Keratinocyte (primary cell): Measurements from ENCODE around the gene DOK6. TPM values are rescaled to one million over a fixed set of nuclear protein-coding genes. Genes with fewer than 3 reads are reported as not detected.

ENCODE experiments used
- DNase-seq: peaks from one replicate; pipeline ENCODE4 v3.0.0-alpha.2; 2011; ENCODE audit warnings: low read depth, missing footprints, low spot score
- FAIRE-seq: peaks from 2 replicates; lab custom pipeline; 2011; peaks lifted over from hg19 to GRCh38; lab: Jason Lieb, UNC
- H2AFZ ChIP-seq: 2 replicates; pipeline ENCODE4 v1.6.0; 2012; ENCODE audit warnings: low read length, control low read depth, inconsistent platforms; ENCODE audit not compliant: control insufficient read depth
- H3K27ac ChIP-seq: 2 replicates; pipeline ENCODE4 v1.5.1; 2011; ENCODE audit warnings: low read length; ENCODE audit not compliant: control insufficient read depth, insufficient read depth
- H3K27me3 ChIP-seq: 3 replicates; pipeline ENCODE4 v1.6.0; 2011; ENCODE audit warnings: low read length; ENCODE audit not compliant: control insufficient read depth, insufficient read depth; ENCODE audit errors: extremely low read depth
- H3K36me3 ChIP-seq, 2 experiments: 2 replicates in 1 of 2; 3 replicates in 1 of 2; pipeline ENCODE4 v1.5.1; 2011; ENCODE audit warnings: low read length in 2 of 2, mild to moderate bottlenecking in 1 of 2; ENCODE audit not compliant: control insufficient read depth in 2 of 2, insufficient read depth in 2 of 2; ENCODE audit errors: extremely low read depth in 1 of 2
- H3K4me1 ChIP-seq: 3 replicates; pipeline ENCODE4 v1.5.1; 2011; ENCODE audit warnings: low read length; ENCODE audit not compliant: control insufficient read depth, insufficient read depth; ENCODE audit errors: extremely low read depth
- H3K4me2 ChIP-seq: 3 replicates; pipeline ENCODE4 v1.6.0; 2011; ENCODE audit warnings: low read depth, low read length; ENCODE audit not compliant: control insufficient read depth, insufficient read depth; ENCODE audit errors: extremely low read depth
- H3K4me3 ChIP-seq, 3 experiments: fragments of 200-600 bp in 1 of 3; sonication (generic) in 1 of 3; 2 replicates in 2 of 3; 3 replicates in 1 of 3; pipeline ENCODE4 v1.5.1; 2011 to 2016; ENCODE audit warnings: low read length in 3 of 3, mild to moderate bottlenecking in 3 of 3, control low read depth in 2 of 3, inconsistent platforms in 1 of 3, low read depth in 1 of 3, mixed read lengths in 1 of 3, mixed run types in 1 of 3, moderate library complexity in 1 of 3; ENCODE audit not compliant: control insufficient read depth in 2 of 3, insufficient read depth in 2 of 3; ENCODE audit errors: extremely low read depth in 1 of 3
- H3K79me2 ChIP-seq: 2 replicates; pipeline ENCODE4 v1.6.0; 2012; ENCODE audit warnings: low read length; ENCODE audit not compliant: control insufficient read depth, insufficient read depth
- H3K9ac ChIP-seq: 3 replicates; pipeline ENCODE4 v1.6.0; 2011; ENCODE audit warnings: low read length; ENCODE audit not compliant: control insufficient read depth, insufficient read depth; ENCODE audit errors: extremely low read depth
- H3K9me1 ChIP-seq: 3 replicates; pipeline ENCODE4 v1.6.0; 2011; ENCODE audit warnings: low read length; ENCODE audit not compliant: control insufficient read depth, insufficient read depth; ENCODE audit errors: extremely low read depth
- H3K9me3 ChIP-seq: 2 replicates; pipeline ENCODE4 v1.5.1; 2012; ENCODE audit warnings: low read depth, low read length; ENCODE audit not compliant: control insufficient read depth
- H4K20me1 ChIP-seq: 3 replicates; pipeline ENCODE4 v1.6.0; 2011; ENCODE audit warnings: low read length; ENCODE audit not compliant: control insufficient read depth, insufficient read depth; ENCODE audit errors: extremely low read depth
- EZH2 ChIP-seq: IDR thresholded peaks from one replicate; pipeline ENCODE4 v1.6.1; 2012; ENCODE audit warnings: inconsistent platforms, mild to moderate bottlenecking, low read length, moderate library complexity
- dilution Hi-C: fragments of 300-500 bp; cut with MboI; formaldehyde crosslinking; loops from one replicate; pipeline ENCODE4 v1.7.0; 2020; ENCODE audit warnings: low sequenced_read_pairs; ENCODE audit not compliant: extremely low pct_ligation_motif_present
- polyA plus RNA-seq, 5 experiments: library from polyadenylated mRNA; depleted of rRNA in 3 of 5; stranded (reverse) in 3 of 5; stranded (forward) in 1 of 5; unstranded in 1 of 5; fragments of >200 nt; gene quantifications; 1 replicate in 1 of 5; 2 replicates in 3 of 5; 3 replicates in 1 of 5; pipeline versions ENCODE4 v1.2.1 to v1.2.3, GENCODE V29; 2011 to 2012; ENCODE audit warnings: missing spikeins in 2 of 5, low read depth in 1 of 5, low replicate concordance in 1 of 5

Gene DOK6
- polyA plus RNA-seq, 1 donor (not counting 4 experiments of a cell fraction or from before 2014, with no cell fraction given) = not detected

DNA sequence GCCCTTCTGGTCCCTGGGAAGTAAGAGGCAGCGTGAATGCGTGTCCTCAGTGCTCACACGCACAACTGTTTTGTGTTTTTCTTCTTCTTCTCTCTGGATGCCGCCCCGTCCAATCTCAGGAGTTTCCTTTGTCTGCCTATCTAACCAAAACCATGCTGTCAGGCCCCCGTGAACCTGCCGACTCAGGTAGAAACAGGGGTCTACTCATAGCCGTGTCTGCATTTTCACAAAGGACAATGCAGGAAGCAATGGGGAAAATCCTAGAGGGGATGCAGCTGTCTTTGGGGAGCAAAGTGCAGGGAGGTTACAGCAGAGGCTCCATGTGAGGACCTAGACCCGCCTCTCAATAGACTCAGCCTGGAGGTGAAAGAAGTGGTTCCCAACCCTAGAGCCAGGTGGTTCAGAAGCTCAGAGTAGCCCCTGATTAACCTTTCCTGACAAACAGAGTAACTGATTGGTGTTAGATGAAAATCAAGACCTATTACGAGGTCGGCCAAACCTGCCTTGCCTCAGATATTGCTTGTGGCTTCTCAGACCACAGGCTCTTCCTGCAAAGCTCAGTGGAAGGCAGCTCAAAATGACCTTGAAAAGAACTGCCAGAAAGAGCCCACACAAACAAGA, 497.7 kb downstream of the DOK6 start:
- Histone ChIP-seq H3K4me2 (no peak overlapping the region), H4K20me1 (no peaks in the 10 kb centered on the region), H2AFZ (no peak overlapping the region), H3K27me3 (no peaks in the 10 kb centered on the region), H3K9me1 (no peaks in the 10 kb centered on the region), H3K27ac (no peak overlapping the region), H3K9me3 (no peaks in the 10 kb centered on the region), H3K9ac (no peak overlapping the region), H3K36me3 (peaks cover 0 to 6% of the 10 kb centered on the region in 2 experiments), H3K4me3 (no peak overlapping the region), H3K4me1 (no peaks in the 10 kb centered on the region), H3K79me2 (no peaks in the 10 kb centered on the region)
- no peak for TF ChIP-seq EZH2
- no peak for DNase-seq
- no peak for FAIRE-seq
- dilution Hi-C loops = no loop called here
